H9 (cell line): ENCODE measurements around the gene VDAC2. TPM values are rescaled to one million over a fixed set of nuclear protein-coding genes. Genes with fewer than 3 reads are reported as not detected.

Source experiments
- DNase-seq: peaks from one replicate; pipeline ENCODE4 v3.0.0-alpha.2; 2017
- H2AFZ ChIP-seq: one replicate; pipeline ENCODE4 v1.6.1; 2013; ENCODE audit warnings: mild to moderate bottlenecking, low read length, control low read depth, moderate library complexity
- H2AK5ac ChIP-seq: 2 replicates; pipeline ENCODE4 v1.6.1; 2013; ENCODE audit warnings: low read length, control low read depth, mixed read lengths; ENCODE audit not compliant: insufficient read length
- H2BK120ac ChIP-seq: one replicate; pipeline ENCODE4 v1.6.1; 2013; ENCODE audit warnings: low read depth, mild to moderate bottlenecking, low read length, control low read depth, inconsistent platforms; ENCODE audit not compliant: poor library complexity, severe bottlenecking
- H2BK12ac ChIP-seq: 2 replicates; pipeline ENCODE4 v1.6.1; 2013; ENCODE audit warnings: low read length, control low read depth, mixed read lengths, low read depth; ENCODE audit not compliant: insufficient read length
- H2BK15ac ChIP-seq: 2 replicates; pipeline ENCODE4 v1.6.1; 2013; ENCODE audit warnings: low read depth, low read length, control low read depth
- H2BK20ac ChIP-seq: one replicate; pipeline ENCODE4 v1.6.1; 2013; ENCODE audit warnings: low read depth, mild to moderate bottlenecking, low read length, control low read depth, inconsistent platforms; ENCODE audit not compliant: poor library complexity, severe bottlenecking
- H2BK5ac ChIP-seq: 2 replicates; pipeline ENCODE4 v1.6.1; 2013; ENCODE audit warnings: low read length, control low read depth, mixed read lengths; ENCODE audit not compliant: insufficient read length
- H3K14ac ChIP-seq: 2 replicates; pipeline ENCODE4 v1.6.1; 2013; ENCODE audit warnings: low read length, control low read depth; ENCODE audit not compliant: insufficient read depth
- H3K18ac ChIP-seq: 2 replicates; pipeline ENCODE4 v1.6.1; 2013; ENCODE audit warnings: low read depth, mild to moderate bottlenecking, mixed read lengths, low read length, control low read depth; ENCODE audit not compliant: insufficient read length
- H3K23ac ChIP-seq: 2 replicates; pipeline ENCODE4 v1.6.1; 2013; ENCODE audit warnings: low read length, control low read depth, mixed read lengths, low read depth; ENCODE audit not compliant: insufficient read length
- H3K23me2 ChIP-seq: 2 replicates; pipeline ENCODE4 v1.6.1; 2013; ENCODE audit warnings: low read depth, mild to moderate bottlenecking, mixed read lengths, low read length, control low read depth; ENCODE audit not compliant: insufficient read length, poor library complexity, severe bottlenecking
- H3K27ac ChIP-seq: 2 replicates; pipeline ENCODE4 v1.5.1; 2013; ENCODE audit warnings: low read length, control low read depth, mixed read lengths, low read depth; ENCODE audit not compliant: insufficient read length
- H3K27me3 ChIP-seq: 2 replicates; pipeline ENCODE4 v1.6.1; 2013; ENCODE audit warnings: low read length, control low read depth, inconsistent platforms; ENCODE audit not compliant: insufficient read depth
- H3K4ac ChIP-seq: 2 replicates; pipeline ENCODE4 v1.6.1; 2013; ENCODE audit warnings: low read depth, mild to moderate bottlenecking, control low read depth, inconsistent platforms, low read length, moderate library complexity
- H3K4me1 ChIP-seq: 2 replicates; pipeline ENCODE4 v1.6.1; 2013; ENCODE audit warnings: low read length, control low read depth, inconsistent platforms; ENCODE audit not compliant: insufficient read depth
- H3K4me2 ChIP-seq: 2 replicates; pipeline ENCODE4 v1.6.1; 2013; ENCODE audit warnings: low read length, control low read depth, mixed read lengths; ENCODE audit not compliant: insufficient read length, insufficient read depth
- H3K56ac ChIP-seq: 2 replicates; pipeline ENCODE4 v1.6.1; 2013; ENCODE audit warnings: low read depth, mild to moderate bottlenecking, mixed read lengths, low read length, control low read depth; ENCODE audit not compliant: insufficient read length
- H3K79me1 ChIP-seq: 2 replicates; pipeline ENCODE4 v1.6.1; 2013; ENCODE audit warnings: low read depth, mild to moderate bottlenecking, moderate library complexity, low read length, control low read depth, inconsistent platforms; ENCODE audit not compliant: insufficient read depth, poor library complexity, severe bottlenecking
- H3K79me2 ChIP-seq: 2 replicates; pipeline ENCODE4 v1.6.1; 2013; ENCODE audit warnings: low read length, control low read depth, inconsistent platforms; ENCODE audit not compliant: insufficient read depth
- H3K9ac ChIP-seq: 2 replicates; pipeline ENCODE4 v1.6.1; 2013; ENCODE audit warnings: low read length, control low read depth, mixed read lengths; ENCODE audit not compliant: insufficient read length; ENCODE audit errors: extremely low read depth
- H3K9me3 ChIP-seq: one replicate; pipeline ENCODE4 v1.6.1; 2013; ENCODE audit warnings: low read depth, low read length, inconsistent platforms; ENCODE audit not compliant: control insufficient read depth
- H3T11ph ChIP-seq: one replicate; pipeline ENCODE4 v1.6.1; 2013; ENCODE audit warnings: mild to moderate bottlenecking, low read length, control low read depth, inconsistent platforms
- H4K20me1 ChIP-seq: one replicate; pipeline ENCODE4 v1.6.1; 2013; ENCODE audit not compliant: control insufficient read depth, insufficient read length, insufficient read depth
- H4K5ac ChIP-seq: 2 replicates; pipeline ENCODE4 v1.6.1; 2013; ENCODE audit warnings: low read depth, mild to moderate bottlenecking, mixed read lengths, low read length, control low read depth; ENCODE audit not compliant: insufficient read length
- H4K8ac ChIP-seq: replicated peaks from 2 replicates; pipeline ENCODE4 v1.6.1; 2013; ENCODE audit warnings: low read length, control low read depth, mixed read lengths, low read depth; ENCODE audit not compliant: insufficient read length
- H4K91ac ChIP-seq: 2 replicates; pipeline ENCODE4 v1.6.1; 2013; ENCODE audit warnings: low read depth, mild to moderate bottlenecking, moderate library complexity, mixed read lengths, low read length, control low read depth; ENCODE audit not compliant: insufficient read length
- H3K27ac Mint-ChIP-seq, 3 experiments: 2 replicates in 2 of 3; 3 replicates in 1 of 3; pipeline ENCODE4 v1.8.0; 2020 to 2021; ENCODE audit warnings: mixed read lengths in 3 of 3, mild to moderate bottlenecking in 1 of 3, moderate library complexity in 1 of 3
- H3K27me3 Mint-ChIP-seq: 2 replicates; pipeline ENCODE4 v1.8.0; 2021; ENCODE audit warnings: low read depth, mild to moderate bottlenecking, moderate library complexity, mixed read lengths
- H3K36me3 Mint-ChIP-seq, 3 experiments: 2 replicates in 2 of 3; 3 replicates in 1 of 3; pipeline ENCODE4 v1.8.0; 2020 to 2021; ENCODE audit warnings: low read depth in 3 of 3, mixed read lengths in 3 of 3; ENCODE audit not compliant: insufficient read depth in 1 of 3
- H3K4me1 Mint-ChIP-seq, 2 experiments: 2 replicates each; pipeline ENCODE4 v1.8.0; 2020; ENCODE audit warnings: mixed read lengths in 2 of 2
- H3K4me3 Mint-ChIP-seq, 2 experiments: 2 replicates in 1 of 2; 3 replicates in 1 of 2; pipeline ENCODE4 v1.8.0; 2020 to 2021; ENCODE audit warnings: mild to moderate bottlenecking in 2 of 2, mixed read lengths in 2 of 2, moderate library complexity in 1 of 2
- H3K9me3 Mint-ChIP-seq, 2 experiments: 2 replicates in 1 of 2; 3 replicates in 1 of 2; pipeline ENCODE4 v1.8.0; 2020; ENCODE audit warnings: mild to moderate bottlenecking in 2 of 2, mixed read lengths in 2 of 2, moderate library complexity in 1 of 2
- WGBS: extraction: QIAGEN DNeasy Blood & Tissue Kit; methylation state at CpG from one replicate; pipeline ENCODE4 v1.1.7; 2013; ENCODE audit warnings: missing lambda C conversion rate, low lambda C conversion rate, mixed read lengths; ENCODE audit not compliant: insufficient read length; ENCODE audit errors: extremely low coverage; 5-methylcytosine and 5-hydroxymethylcytosine counted together
- total RNA-seq: library from RNA; stranded (reverse); gene quantifications from 2 replicates; pipeline ENCODE4 v1.2.1, GENCODE V29; 2021
- TF ChIP-seq, protein P1 (sequence below): fragments of 200-600 bp; sonication (generic); conservative IDR thresholded peaks from 3 replicates; pipeline ENCODE4 v1.8.0; 2021; ENCODE audit warnings: antibody characterized with exemption, mild to moderate bottlenecking

Gene VDAC2
- total RNA-seq, 1 experiment from 2014 or later, result 271 TPM

DNA sequence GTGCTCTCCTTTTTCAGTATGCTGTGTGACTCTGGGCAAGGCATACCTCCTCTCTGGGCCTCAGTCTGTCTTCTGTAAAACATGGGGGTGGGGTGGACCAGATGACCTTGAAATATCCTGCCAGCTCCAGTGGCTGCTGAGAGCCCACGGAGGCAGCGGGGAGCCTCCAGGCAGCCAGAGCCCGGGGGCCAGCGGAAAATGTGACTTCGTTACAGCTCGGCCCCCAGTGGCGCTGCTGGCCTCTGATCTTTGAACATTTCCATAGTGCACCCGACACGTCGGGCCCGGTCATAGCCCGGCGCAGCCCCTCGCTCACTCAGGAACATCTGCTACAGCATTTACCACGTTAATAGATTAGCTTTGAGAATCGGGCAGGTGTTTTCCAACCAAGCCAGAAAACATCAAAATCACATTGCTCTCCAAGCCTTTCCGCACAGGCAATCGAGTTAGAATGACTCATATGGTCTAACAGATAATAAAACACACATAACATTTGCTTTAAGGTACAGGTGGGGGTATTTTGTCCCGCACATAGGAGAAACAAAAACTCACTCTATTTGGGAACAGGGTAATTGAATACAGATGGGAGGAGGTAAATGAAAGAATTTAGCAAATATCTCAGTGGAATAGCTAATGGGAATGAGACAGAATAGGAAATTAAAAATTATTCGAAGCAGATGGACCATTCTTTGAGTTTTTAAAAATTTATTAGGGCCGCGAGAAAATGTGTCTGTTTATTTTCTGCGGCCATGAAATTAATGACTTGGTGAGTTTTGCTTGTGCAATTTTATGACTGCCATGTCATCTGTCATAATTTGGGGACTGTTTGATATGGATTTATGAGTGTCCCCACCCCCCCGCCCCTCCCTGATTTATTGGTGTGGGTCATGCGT is 51.5 kb downstream of the VDAC2 start:
- no peak overlapping the region for H4K8ac ChIP-seq
- H2AFZ ChIP-seq, result no peak overlapping the region
- no peak overlapping the region for H2AK5ac ChIP-seq
- H3K79me1 ChIP-seq, result no peaks in the 10 kb centered on the region
- H3T11ph ChIP-seq, result no peak overlapping the region
- H3K23ac ChIP-seq, result no peak overlapping the region
- no peak overlapping the region for H4K5ac ChIP-seq
- no peak overlapping the region for H3K9ac ChIP-seq
- H2BK120ac ChIP-seq, result no peak overlapping the region
- no peak overlapping the region for H3K4me2 ChIP-seq
- no peaks in the 10 kb centered on the region for H3K23me2 ChIP-seq
- TF ChIP-seq, protein P1, sequence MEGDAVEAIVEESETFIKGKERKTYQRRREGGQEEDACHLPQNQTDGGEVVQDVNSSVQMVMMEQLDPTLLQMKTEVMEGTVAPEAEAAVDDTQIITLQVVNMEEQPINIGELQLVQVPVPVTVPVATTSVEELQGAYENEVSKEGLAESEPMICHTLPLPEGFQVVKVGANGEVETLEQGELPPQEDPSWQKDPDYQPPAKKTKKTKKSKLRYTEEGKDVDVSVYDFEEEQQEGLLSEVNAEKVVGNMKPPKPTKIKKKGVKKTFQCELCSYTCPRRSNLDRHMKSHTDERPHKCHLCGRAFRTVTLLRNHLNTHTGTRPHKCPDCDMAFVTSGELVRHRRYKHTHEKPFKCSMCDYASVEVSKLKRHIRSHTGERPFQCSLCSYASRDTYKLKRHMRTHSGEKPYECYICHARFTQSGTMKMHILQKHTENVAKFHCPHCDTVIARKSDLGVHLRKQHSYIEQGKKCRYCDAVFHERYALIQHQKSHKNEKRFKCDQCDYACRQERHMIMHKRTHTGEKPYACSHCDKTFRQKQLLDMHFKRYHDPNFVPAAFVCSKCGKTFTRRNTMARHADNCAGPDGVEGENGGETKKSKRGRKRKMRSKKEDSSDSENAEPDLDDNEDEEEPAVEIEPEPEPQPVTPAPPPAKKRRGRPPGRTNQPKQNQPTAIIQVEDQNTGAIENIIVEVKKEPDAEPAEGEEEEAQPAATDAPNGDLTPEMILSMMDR, result no peak
- no peaks in the 10 kb centered on the region for H3K4me1 ChIP-seq
- no CpG with 5 or more reads among the region's 25 CpGs for WGBS
- no peak for DNase-seq
- no peak overlapping the region for H3K4me3 Mint-ChIP-seq
- H3K79me2 ChIP-seq, result no peaks in the 10 kb centered on the region
- no peak overlapping the region for H3K14ac ChIP-seq
- H2BK12ac ChIP-seq, result no peak overlapping the region
- no peaks in the 10 kb centered on the region for H3K9me3 ChIP-seq
- no peak overlapping the region for H3K4ac ChIP-seq
- no peaks in the 10 kb centered on the region for H3K27me3 ChIP-seq
- peaks cover 0 to 7% (median 0%) of the 10 kb centered on the region in 3 experiments; a peak in 2 of 7 replicates for H3K36me3 Mint-ChIP-seq
- no peak overlapping the region for H3K56ac ChIP-seq
- no peak overlapping the region for H2BK15ac ChIP-seq
- no peak overlapping the region for H3K18ac ChIP-seq
- peaks cover 2% of the 10 kb centered on the region; the same call in 1 of the 2 replicates for H3K27me3 Mint-ChIP-seq
- no peaks in the 10 kb centered on the region for H3K4me1 Mint-ChIP-seq
- no peak overlapping the region for H4K91ac ChIP-seq
- no peak overlapping the region for H2BK5ac ChIP-seq
- H2BK20ac ChIP-seq, result no peak overlapping the region
- H4K20me1 ChIP-seq, result no peaks in the 10 kb centered on the region
- no peak overlapping the region for H3K27ac ChIP-seq
- no peak overlapping the region for H3K27ac Mint-ChIP-seq
- peaks cover 3 to 5% of the 10 kb centered on the region in 2 experiments; a peak in 3 of 5 replicates for H3K9me3 Mint-ChIP-seq
